SK-N-SH treated with all-trans-retinoic acid at 6 μM for 48 hours (cell line): ENCODE results near the gene PDE4B.

Source experiments
- ATAC-seq: fragments of 200-7000 bp; cut with Tn5 transposase; 3 replicates; pipeline ENCODE4 v1.9.1; 2020; ENCODE audit warnings: mild to moderate bottlenecking, moderate library complexity
- ARNTL ChIP-seq: fragments of 450-650 bp; formaldehyde crosslinking; IDR thresholded peaks from 2 replicates; pipeline ENCODE4 v1.5.0; 2020; ENCODE audit warnings: low read depth, mild to moderate bottlenecking, moderate library complexity, borderline replicate concordance
- BACH2 ChIP-seq: fragments of 250-450 bp; sonication (Bioruptor Pico); IDR thresholded peaks from 2 replicates; pipeline ENCODE4 v1.9.0; 2021; ENCODE audit warnings: mild to moderate bottlenecking, borderline replicate concordance
- CSDC2 ChIP-seq: fragments of 250-450 bp; sonication (Bioruptor Pico); IDR thresholded peaks from 2 replicates; pipeline ENCODE4 v1.5.0; 2020; ENCODE audit warnings: mild to moderate bottlenecking, moderate library complexity
- CSRNP3 ChIP-seq: fragments of 250-450 bp; sonication (Bioruptor Pico); IDR thresholded peaks from 2 replicates; pipeline ENCODE4 v1.5.1; 2021; ENCODE audit warnings: mild to moderate bottlenecking, moderate library complexity
- ESRRG ChIP-seq: fragments of 250-450 bp; sonication (Bioruptor Pico); IDR thresholded peaks from 2 replicates; pipeline ENCODE4 v1.6.1; 2021; ENCODE audit warnings: mild to moderate bottlenecking
- GLIS3 ChIP-seq: fragments of 250-450 bp; sonication (Bioruptor Pico); IDR thresholded peaks from 2 replicates; pipeline ENCODE4 v1.5.0; 2020; ENCODE audit warnings: mild to moderate bottlenecking, moderate library complexity
- ISL1 ChIP-seq: fragments of 250-450 bp; sonication (Bioruptor Pico); IDR thresholded peaks from 2 replicates; pipeline ENCODE4 v2.1.2; 2022; ENCODE audit warnings: mild to moderate bottlenecking, moderate library complexity
- OSR1 ChIP-seq: fragments of 250-450 bp; sonication (Bioruptor Pico); IDR thresholded peaks from 2 replicates; pipeline ENCODE4 v1.8.0; 2022; ENCODE audit warnings: moderate library complexity, mild to moderate bottlenecking, inconsistent platforms
- PATZ1 ChIP-seq: fragments of 250-450 bp; sonication (Bioruptor Pico); IDR thresholded peaks from 2 replicates; pipeline ENCODE4 v1.8.0; 2020; ENCODE audit warnings: mild to moderate bottlenecking, moderate library complexity, borderline replicate concordance
- POU6F1 ChIP-seq: fragments of 250-450 bp; sonication (Bioruptor Pico); IDR thresholded peaks from 2 replicates; pipeline ENCODE4 v1.8.0; 2021; ENCODE audit warnings: low read depth, mild to moderate bottlenecking, moderate library complexity, borderline replicate concordance
- PPARA ChIP-seq: fragments of 250-450 bp; sonication (Bioruptor Pico); IDR thresholded peaks from 2 replicates; pipeline ENCODE4 v1.5.0; 2020; ENCODE audit warnings: mild to moderate bottlenecking, borderline replicate concordance
- RARB ChIP-seq: fragments of 250-450 bp; sonication (Bioruptor Pico); IDR thresholded peaks from 2 replicates; pipeline ENCODE4 v1.8.0; 2021; ENCODE audit warnings: mild to moderate bottlenecking, moderate library complexity
- SNAI2 ChIP-seq: fragments of 250-450 bp; sonication (Bioruptor Pico); IDR thresholded peaks from 2 replicates; pipeline ENCODE4 v1.5.0; 2020; ENCODE audit warnings: mild to moderate bottlenecking, moderate library complexity
- TCF4 ChIP-seq: fragments of 250-450 bp; sonication (Bioruptor Pico); IDR thresholded peaks from 2 replicates; pipeline ENCODE4 v1.8.0; 2021; ENCODE audit warnings: mild to moderate bottlenecking, moderate library complexity, borderline replicate concordance
- TOX ChIP-seq: fragments of 250-450 bp; sonication (Bioruptor Pico); IDR thresholded peaks from 2 replicates; pipeline ENCODE4 v1.8.0; 2021; ENCODE audit warnings: mild to moderate bottlenecking, moderate library complexity, borderline replicate concordance
- TSHZ2 ChIP-seq: fragments of 250-450 bp; sonication (Bioruptor Pico); IDR thresholded peaks from 2 replicates; pipeline ENCODE4 v1.5.0; 2020; ENCODE audit warnings: mild to moderate bottlenecking, moderate library complexity
- ZFP3 ChIP-seq: fragments of 250-450 bp; sonication (Bioruptor Pico); IDR thresholded peaks from 2 replicates; pipeline ENCODE4 v1.5.0; 2020; ENCODE audit warnings: mild to moderate bottlenecking, moderate library complexity
- ZFP30 ChIP-seq: fragments of 450-650 bp; formaldehyde crosslinking; IDR thresholded peaks from 2 replicates; pipeline ENCODE4 v1.5.0; 2022; ENCODE audit warnings: mild to moderate bottlenecking, moderate library complexity
- ZNF565 ChIP-seq: fragments of 450-650 bp; formaldehyde crosslinking; conservative IDR thresholded peaks from 2 replicates; pipeline ENCODE4 v1.5.0; 2020; ENCODE audit warnings: low read depth, mild to moderate bottlenecking, moderate library complexity
- ZNF70 ChIP-seq: fragments of 450-650 bp; formaldehyde crosslinking; IDR thresholded peaks from 2 replicates; pipeline ENCODE4 v1.5.0; 2020; ENCODE audit warnings: mild to moderate bottlenecking, moderate library complexity
- ZNF8 ChIP-seq: fragments of 450-650 bp; formaldehyde crosslinking; IDR thresholded peaks from 2 replicates; pipeline ENCODE4 v1.5.0; 2020; ENCODE audit warnings: mild to moderate bottlenecking, moderate library complexity

Gene PDE4B

GRCh38 chr1:66335859-66336640 is 543.4 kb downstream of the PDE4B start:
- TF ChIP-seq ZNF70 (no peak), CSRNP3 (CRISPR knock-in tag) (no peak), TOX (CRISPR knock-in tag) (no peak), ZNF565 (CRISPR knock-in tag) (no peak), ZNF8 (no peak), SNAI2 (no peak), CSDC2 (CRISPR knock-in tag) (no peak), BACH2 (CRISPR knock-in tag) (no peak), TCF4 (no peak), OSR1 (CRISPR knock-in tag) (no peak), RARB (CRISPR knock-in tag) (no peak), PPARA (CRISPR knock-in tag) (no peak), ZFP30 (no peak), ARNTL (CRISPR knock-in tag) (no peak), POU6F1 (CRISPR knock-in tag) (no peak), TSHZ2 (CRISPR knock-in tag) (no peak), ESRRG (no peak), ISL1 (no peak), GLIS3 (CRISPR knock-in tag) (no peak), ZFP3 (no peak)
- no peak for ATAC-seq

- no peak for ATAC-seq
- TF ChIP-seq TOX (CRISPR knock-in tag): no peak
- no peak for TF ChIP-seq GLIS3 (CRISPR knock-in tag)
- no peak for TF ChIP-seq OSR1 (CRISPR knock-in tag)
- no peak for TF ChIP-seq TSHZ2 (CRISPR knock-in tag)
- no peak for TF ChIP-seq CSDC2 (CRISPR knock-in tag)
- TF ChIP-seq BACH2 (CRISPR knock-in tag): no peak
- TF ChIP-seq PATZ1 (CRISPR knock-in tag): no peak
- no peak for TF ChIP-seq TCF4
- TF ChIP-seq RARB (CRISPR knock-in tag): no peak
These were observed 543.9 kb downstream of the PDE4B start for GRCh38 chr1:66336641-66336990.
